OCI-LY7 (cell line): ENCODE measurements around the gene PSD4.

Experiments used
- EZH2phosphoT487 ChIP-seq: fragments of 200-600 bp; sonication (generic); IDR thresholded peaks from 2 replicates; pipeline ENCODE4 v1.6.1; 2018; ENCODE audit warnings: low read depth, borderline replicate concordance, mild to moderate bottlenecking, mixed run types, antibody characterized with exemption, low read length, moderate library complexity, mixed read lengths
- TF ChIP-seq, protein P1 (sequence below): fragments of 200-600 bp; sonication (generic); conservative IDR thresholded peaks from 2 replicates; pipeline ENCODE4 v1.5.1; 2014; ENCODE audit warnings: mild to moderate bottlenecking, antibody characterized with exemption, low read length, moderate library complexity, mixed read lengths

DNA sequence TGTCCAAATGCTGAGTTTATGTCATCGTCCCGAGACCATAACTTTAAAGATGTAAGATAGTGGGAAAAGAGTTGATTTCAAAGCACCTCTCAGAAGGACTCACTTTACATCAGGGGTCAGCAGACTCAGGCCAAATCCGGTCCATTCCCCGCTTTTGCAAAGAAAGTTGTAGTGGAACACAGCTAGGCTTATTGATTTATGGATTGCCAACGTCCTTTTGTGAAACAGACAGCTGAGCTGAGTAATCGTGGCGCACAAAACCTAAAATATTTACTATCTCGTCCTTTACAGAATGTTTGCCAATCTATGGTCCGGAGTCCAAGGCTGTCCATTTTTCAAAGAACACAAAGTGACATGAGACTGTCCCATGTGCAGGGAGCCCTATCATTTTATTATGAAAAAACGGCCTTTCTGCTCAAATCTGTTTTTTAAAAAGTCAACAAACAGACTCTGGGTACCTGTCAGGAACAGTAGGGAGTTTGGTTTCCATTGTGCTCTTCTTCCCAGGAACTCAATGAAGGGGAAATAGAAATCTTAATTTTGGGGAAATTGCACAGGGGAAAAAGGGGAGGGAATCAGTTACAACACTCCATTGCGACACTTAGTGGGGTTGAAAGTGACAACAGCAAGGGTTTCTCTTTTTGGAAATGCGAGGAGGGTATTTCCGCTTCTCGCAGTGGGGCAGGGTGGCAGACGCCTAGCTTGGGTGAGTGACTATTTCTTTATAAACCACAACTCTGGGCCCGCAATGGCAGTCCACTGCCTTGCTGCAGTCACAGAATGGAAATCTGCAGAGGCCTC lies 46.7 kb upstream of the PSD4 start, which contains the start of gene IL1RN:
- TF ChIP-seq, protein P1, sequence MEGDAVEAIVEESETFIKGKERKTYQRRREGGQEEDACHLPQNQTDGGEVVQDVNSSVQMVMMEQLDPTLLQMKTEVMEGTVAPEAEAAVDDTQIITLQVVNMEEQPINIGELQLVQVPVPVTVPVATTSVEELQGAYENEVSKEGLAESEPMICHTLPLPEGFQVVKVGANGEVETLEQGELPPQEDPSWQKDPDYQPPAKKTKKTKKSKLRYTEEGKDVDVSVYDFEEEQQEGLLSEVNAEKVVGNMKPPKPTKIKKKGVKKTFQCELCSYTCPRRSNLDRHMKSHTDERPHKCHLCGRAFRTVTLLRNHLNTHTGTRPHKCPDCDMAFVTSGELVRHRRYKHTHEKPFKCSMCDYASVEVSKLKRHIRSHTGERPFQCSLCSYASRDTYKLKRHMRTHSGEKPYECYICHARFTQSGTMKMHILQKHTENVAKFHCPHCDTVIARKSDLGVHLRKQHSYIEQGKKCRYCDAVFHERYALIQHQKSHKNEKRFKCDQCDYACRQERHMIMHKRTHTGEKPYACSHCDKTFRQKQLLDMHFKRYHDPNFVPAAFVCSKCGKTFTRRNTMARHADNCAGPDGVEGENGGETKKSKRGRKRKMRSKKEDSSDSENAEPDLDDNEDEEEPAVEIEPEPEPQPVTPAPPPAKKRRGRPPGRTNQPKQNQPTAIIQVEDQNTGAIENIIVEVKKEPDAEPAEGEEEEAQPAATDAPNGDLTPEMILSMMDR, result no peak
- TF ChIP-seq EZH2phosphoT487, result no peak
